ENCODE results near the gene CGB3.

The CGB3 gene

DNA sequence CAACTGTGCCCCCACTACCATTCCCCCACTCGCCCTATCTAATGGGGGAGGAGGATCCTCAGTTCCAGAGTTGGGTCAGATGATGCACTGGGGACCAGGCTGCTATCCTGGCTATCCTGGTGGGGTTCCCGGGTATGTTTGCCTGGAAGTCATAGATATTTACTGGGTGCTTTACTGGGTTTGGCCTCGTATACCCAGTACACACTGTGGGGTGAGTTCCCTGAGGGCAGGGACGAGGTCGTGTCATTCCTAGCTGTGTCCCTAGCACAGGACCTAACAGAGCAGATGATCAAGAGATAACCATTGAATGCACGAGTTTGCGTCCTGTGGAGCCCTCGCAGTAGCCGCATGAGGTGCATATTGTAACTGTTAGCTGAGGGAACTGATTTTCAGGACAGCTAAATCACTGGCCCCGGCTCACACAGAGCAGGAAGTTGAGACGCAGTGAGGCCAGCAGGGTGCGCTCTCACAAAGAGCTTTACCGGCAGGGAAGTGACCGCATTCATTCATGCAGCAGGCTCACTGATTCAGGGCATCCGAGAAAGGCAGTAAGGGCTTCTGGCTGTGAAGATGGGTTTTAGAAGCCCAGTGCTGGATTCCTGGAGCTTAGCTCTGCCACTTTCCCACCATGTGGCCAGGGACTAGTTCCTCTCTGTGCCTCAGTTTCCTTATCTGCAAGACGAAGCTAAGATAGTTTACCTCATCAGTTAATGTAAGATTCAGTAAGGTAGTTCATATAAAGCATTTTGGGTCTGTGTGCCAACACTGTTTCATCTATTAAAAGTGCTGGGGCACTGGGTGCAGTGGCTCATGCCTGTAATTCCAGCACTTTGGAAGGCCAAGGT, 24.4 kb downstream of the CGB3 start:
- TF ChIP-seq, protein P1, sequence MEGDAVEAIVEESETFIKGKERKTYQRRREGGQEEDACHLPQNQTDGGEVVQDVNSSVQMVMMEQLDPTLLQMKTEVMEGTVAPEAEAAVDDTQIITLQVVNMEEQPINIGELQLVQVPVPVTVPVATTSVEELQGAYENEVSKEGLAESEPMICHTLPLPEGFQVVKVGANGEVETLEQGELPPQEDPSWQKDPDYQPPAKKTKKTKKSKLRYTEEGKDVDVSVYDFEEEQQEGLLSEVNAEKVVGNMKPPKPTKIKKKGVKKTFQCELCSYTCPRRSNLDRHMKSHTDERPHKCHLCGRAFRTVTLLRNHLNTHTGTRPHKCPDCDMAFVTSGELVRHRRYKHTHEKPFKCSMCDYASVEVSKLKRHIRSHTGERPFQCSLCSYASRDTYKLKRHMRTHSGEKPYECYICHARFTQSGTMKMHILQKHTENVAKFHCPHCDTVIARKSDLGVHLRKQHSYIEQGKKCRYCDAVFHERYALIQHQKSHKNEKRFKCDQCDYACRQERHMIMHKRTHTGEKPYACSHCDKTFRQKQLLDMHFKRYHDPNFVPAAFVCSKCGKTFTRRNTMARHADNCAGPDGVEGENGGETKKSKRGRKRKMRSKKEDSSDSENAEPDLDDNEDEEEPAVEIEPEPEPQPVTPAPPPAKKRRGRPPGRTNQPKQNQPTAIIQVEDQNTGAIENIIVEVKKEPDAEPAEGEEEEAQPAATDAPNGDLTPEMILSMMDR (IDR thresholded peaks at IDR 0.05; ENCODE audit: low read length, missing control alignments), result peak; percentile 88
- no peak overlapping the region for H3K4me3 ChIP-seq (replicated peaks; ENCODE audit: low read depth, low read length)
- DNase-seq (ENCODE audit: low read depth), result peak; percentile 79

DNA sequence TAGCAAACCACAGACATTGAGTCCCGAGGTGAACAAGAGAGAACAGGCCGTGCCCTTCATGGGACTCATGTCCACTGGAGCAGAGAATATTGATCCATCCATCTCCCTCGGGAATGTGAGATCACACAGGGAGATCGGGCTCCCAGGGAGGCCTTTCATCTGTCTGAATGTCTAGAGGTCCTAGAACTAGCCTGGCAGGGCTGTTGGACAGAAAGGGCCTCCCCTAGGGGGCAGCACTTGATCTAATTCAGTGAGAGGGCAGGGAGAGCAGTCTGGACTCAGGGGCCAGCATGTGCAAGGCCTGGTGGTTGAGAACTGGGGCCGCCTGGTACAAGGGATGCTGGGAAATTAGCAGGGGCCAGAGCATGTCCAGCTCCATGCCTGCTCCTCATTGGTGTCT, 26.2 kb downstream of the CGB3 start:
- TF ChIP-seq, protein P1 (IDR thresholded peaks at IDR 0.05; ENCODE audit: low read length, missing control alignments), result peak; percentile 58
- DNase-seq (ENCODE audit: low read depth), result peak; percentile 63

DNA sequence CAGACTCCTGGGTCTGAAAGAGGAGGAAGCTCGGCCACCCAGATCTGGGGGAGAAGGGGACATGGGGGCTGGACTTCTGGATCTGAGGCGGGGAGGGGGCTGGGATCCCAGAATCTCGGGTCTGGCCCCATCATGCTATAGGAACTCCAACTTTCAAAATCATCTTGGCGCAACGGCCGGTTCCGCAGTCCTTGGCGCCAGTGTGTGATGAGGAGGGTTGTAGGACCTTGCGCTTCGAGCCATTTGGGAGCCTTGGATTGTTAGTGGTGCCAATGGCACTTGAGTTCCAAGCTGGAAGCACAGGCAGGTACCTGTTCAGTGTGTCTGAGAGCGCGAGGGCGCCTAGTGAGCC, 30.1 kb downstream of the CGB3 start:
- H3K4me3 ChIP-seq (replicated peaks; ENCODE audit: low read depth, low read length), result peak overlapping the region; percentile 97
- TF ChIP-seq, protein P1 (IDR thresholded peaks at IDR 0.05; ENCODE audit: low read length, missing control alignments), result no peak
- DNase-seq (ENCODE audit: low read depth), result no peak

More for the DNA sequence above, 26.2 kb downstream of the CGB3 start:
- H3K4me3 ChIP-seq (replicated peaks; ENCODE audit: low read depth, low read length), result no peak overlapping the region

DNA sequence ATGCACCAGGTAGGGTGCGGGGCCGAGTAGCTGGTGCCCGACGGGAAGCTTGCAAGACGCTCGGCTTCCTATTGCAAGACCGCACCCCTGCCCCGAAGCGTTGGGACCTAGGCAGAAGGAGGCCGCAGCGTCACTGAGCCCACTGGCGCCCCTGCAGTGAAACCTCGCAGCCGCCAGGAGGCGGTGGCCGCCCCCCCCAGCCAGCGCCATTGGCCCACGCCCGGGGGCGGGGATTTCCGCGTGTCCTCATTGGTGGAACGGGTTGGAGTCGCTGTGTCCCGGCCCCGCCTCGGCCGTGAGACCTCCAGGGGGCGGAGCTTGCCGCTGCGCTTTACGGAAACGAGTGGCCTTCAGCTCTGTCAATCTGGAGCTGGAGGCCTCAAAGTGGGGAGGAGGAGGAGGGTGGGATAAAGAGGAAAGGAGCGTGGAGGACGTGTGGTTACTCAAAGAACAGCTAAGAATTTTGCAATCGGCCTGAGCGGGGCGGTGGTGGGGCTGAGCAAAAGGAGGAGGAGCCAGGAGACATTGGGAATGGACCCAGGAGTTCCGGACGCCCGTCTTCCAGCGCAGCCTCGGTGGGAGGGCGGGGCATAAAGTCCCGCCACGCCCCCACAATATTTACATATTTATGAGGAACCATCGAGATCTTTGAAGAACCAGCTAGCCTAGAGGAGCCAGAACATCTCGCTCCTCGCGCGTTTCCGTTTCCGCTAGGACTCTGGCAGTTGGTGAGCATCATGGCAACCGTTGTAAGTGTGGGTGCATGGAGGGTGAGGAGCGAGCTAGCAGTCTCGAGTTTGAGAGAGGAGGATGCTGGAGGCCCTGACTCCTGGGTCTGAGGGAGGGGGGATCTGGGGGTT, 30.7 kb downstream of the CGB3 start, which contains the start of the genes GYS1 and RUVBL2:
Gene GYS1, minus strand, starts transcription at position 135 of the 860 bp plus-strand sequence. CDS start 197 bp downstream, outside the sequence.
Gene RUVBL2, plus strand, starts transcription at position 713 of the 860 bp plus-strand sequence. Its CDS starts 25 bp downstream, at position 738.
- peak; percentile 100 for DNase-seq (ENCODE audit: low read depth)
- peak within 1 kb of the TSS; percentile 97 for H3K4me3 ChIP-seq (replicated peaks; ENCODE audit: low read depth, low read length)
- TF ChIP-seq, protein P1 (IDR thresholded peaks at IDR 0.05; ENCODE audit: low read length, missing control alignments), result peak; percentile 84

DNA sequence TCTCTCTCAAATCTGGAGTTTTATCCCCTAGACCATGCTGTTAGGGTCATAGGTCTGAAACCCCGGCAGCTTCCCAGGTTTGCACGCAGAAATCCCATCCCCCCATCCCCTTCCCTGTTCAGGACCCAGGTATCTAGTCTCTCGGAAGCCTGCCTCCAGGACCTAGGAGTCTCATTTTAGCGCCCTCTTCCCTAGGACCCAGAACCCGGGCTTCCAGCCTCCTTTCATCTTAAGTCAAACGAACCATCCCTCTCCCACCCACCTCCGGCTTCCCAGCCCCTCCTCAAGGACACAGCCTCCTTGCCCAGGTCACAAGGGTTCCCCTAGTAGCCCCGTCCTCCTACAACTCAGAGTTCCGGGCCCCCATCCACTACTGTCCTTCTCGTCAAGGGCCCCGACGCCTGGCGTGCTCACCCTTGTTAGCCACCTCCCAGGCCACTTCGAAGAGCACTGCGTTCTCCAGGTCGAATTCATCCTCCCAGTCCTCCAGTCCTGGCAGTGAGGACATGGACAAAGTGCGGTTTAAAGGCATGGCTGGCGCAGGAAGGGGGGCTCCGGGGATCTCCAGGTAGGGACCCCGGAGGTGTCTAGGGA, 31.5 kb downstream of the CGB3 start:
- peak overlapping the region; percentile 97 for H3K4me3 ChIP-seq (replicated peaks; ENCODE audit: low read depth, low read length)
- TF ChIP-seq, protein P1 (IDR thresholded peaks at IDR 0.05; ENCODE audit: low read length, missing control alignments), result no peak
- DNase-seq (ENCODE audit: low read depth), result no peak

DNA sequence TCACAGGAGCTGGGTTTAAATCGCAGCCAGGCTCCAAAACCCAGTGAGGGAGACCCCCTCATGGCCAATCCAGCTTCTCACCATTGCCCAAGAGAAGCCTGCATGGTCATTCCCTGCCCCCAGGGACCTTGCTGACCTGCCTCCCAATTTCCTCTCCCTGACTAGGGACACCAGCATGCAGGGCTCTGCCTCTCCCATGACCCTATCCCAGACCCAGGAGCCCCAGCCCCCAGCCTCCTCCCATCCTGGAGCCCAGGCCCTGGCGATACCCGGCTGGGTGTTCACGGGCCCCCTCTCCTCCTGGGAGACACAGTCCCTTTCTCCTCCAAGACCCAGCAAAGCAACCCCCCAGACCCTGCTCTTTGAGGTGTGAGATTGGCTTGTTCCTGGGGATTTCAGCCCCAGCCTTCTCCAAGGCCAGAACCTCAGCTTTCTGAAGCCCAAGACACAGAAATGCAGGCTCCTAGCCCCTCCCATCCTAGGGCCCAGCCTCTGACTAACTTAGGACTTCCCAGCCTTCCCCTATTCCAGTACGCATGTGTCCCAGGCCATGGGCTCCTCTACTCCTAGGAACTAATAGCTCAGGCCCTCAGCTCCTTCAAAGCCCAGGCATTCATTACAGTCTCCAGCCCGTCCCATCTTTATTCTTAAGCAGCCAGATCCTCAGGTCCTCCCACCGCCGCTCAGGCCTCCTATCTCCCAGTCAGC, 32.1 kb downstream of the CGB3 start:
- DNase-seq (ENCODE audit: low read depth), result peak; percentile 82
- TF ChIP-seq, protein P1 (IDR thresholded peaks at IDR 0.05; ENCODE audit: low read length, missing control alignments), result no peak
- peak overlapping the region; percentile 97 for H3K4me3 ChIP-seq (replicated peaks; ENCODE audit: low read depth, low read length)
